IMR-90 (cell line): Measurements from ENCODE around the gene UBL4A. TPM values are rescaled to one million over a fixed set of nuclear protein-coding genes. Genes with fewer than 3 reads are reported as not detected.

ENCODE experiments used
- ATAC-seq: fragments of 200-7000 bp; cut with Tn5 transposase; 2 replicates; pipeline ENCODE4 v1.9.1; 2020; ENCODE audit warnings: low read depth, mild to moderate bottlenecking, moderate library complexity
- BruUV-seq: library from RNA; stranded (reverse); fragments of 400-500 nt; replicated peaks from 2 replicates; lab custom pipeline; 2021; lab: Mats Ljungman, UMichigan
- CTCF ChIA-PET: fragments of 300-600 bp; formaldehyde crosslinking; extraction: SDS; loops from one replicate; lab custom pipeline; 2021; ENCODE audit warnings: antibody characterized with exemption; lab: Yijun Ruan, JAX
- POLR2A ChIA-PET: fragments of 300-600 bp; sonication (Branson Sonifier 250); formaldehyde crosslinking; loops from one replicate; lab custom pipeline; 2022; ENCODE audit warnings: antibody characterized with exemption; ENCODE audit not compliant: unreplicated experiment; lab: Charles Lee
- DNase-seq: peaks from one replicate; pipeline ENCODE4 v3.0.0; 2013
- H2AFZ ChIP-seq: replicated peaks from 2 replicates; pipeline ENCODE3; 2013; ENCODE audit warnings: low read length, mild to moderate bottlenecking; ENCODE audit not compliant: poor library complexity
- H2AK5ac ChIP-seq: 2 replicates; pipeline ENCODE4 v1.6.1; 2013; ENCODE audit warnings: low read depth, low read length, inconsistent platforms
- H2AK9ac ChIP-seq: replicated peaks from 2 replicates; pipeline ENCODE3; 2013; ENCODE audit warnings: mild to moderate bottlenecking, low read depth, low read length, moderate library complexity; ENCODE audit not compliant: poor library complexity
- H2BK120ac ChIP-seq: 2 replicates; pipeline ENCODE4 v1.6.1; 2013; ENCODE audit warnings: low read depth, low read length, inconsistent platforms
- H2BK15ac ChIP-seq: 3 replicates; pipeline ENCODE4 v1.6.1; 2013; ENCODE audit warnings: low read depth, low read length, inconsistent platforms
- H2BK20ac ChIP-seq: 2 replicates; pipeline ENCODE4 v1.6.1; 2013; ENCODE audit warnings: low read depth, mild to moderate bottlenecking, inconsistent platforms, low read length, moderate library complexity
- H2BK5ac ChIP-seq: 2 replicates; pipeline ENCODE4 v1.6.1; 2013; ENCODE audit warnings: mild to moderate bottlenecking, low read depth, low read length, inconsistent platforms; ENCODE audit not compliant: poor library complexity, severe bottlenecking
- H3K14ac ChIP-seq: replicated peaks from 2 replicates; pipeline ENCODE4 v1.6.1; 2013; ENCODE audit warnings: low read depth, low read length, inconsistent platforms
- H3K18ac ChIP-seq: 2 replicates; pipeline ENCODE4 v1.6.1; 2013; ENCODE audit warnings: low read depth, low read length, control low read depth
- H3K23ac ChIP-seq: 2 replicates; pipeline ENCODE4 v1.6.1; 2013; ENCODE audit warnings: low read depth, low read length, inconsistent platforms
- H3K27ac ChIP-seq: 2 replicates; pipeline ENCODE4 v1.5.1; 2013; ENCODE audit warnings: mild to moderate bottlenecking, control low read depth, low read length; ENCODE audit not compliant: insufficient read depth
- H3K27me3 ChIP-seq: 2 replicates; pipeline ENCODE4 v1.6.1; 2013; ENCODE audit warnings: low read length; ENCODE audit not compliant: control insufficient read depth, insufficient read depth
- H3K36me3 ChIP-seq: 2 replicates; pipeline ENCODE4 v1.6.1; 2013; ENCODE audit warnings: low read length, mixed read lengths; ENCODE audit not compliant: control insufficient read depth, insufficient read depth
- H3K4ac ChIP-seq: 2 replicates; pipeline ENCODE4 v1.6.1; 2013; ENCODE audit warnings: low read depth, low read length, inconsistent platforms
- H3K4me1 ChIP-seq: 2 replicates; pipeline ENCODE4 v1.6.1; 2013; ENCODE audit warnings: low read length, mixed read lengths; ENCODE audit not compliant: control insufficient read depth, insufficient read depth
- H3K4me2 ChIP-seq: 2 replicates; pipeline ENCODE4 v1.6.1; 2013; ENCODE audit warnings: low read depth, mild to moderate bottlenecking, control low read depth, low read length, moderate library complexity
- H3K4me3 ChIP-seq: 2 replicates; pipeline ENCODE4 v1.5.1; 2013; ENCODE audit warnings: low read depth, mild to moderate bottlenecking, control low read depth, low read length, moderate library complexity; ENCODE audit not compliant: insufficient read depth
- H3K56ac ChIP-seq: 2 replicates; pipeline ENCODE4 v1.6.1; 2013; ENCODE audit warnings: low read length, inconsistent platforms; ENCODE audit not compliant: insufficient read depth; ENCODE audit errors: extremely low read depth
- H3K79me1 ChIP-seq, 2 experiments: 2 replicates each; pipeline ENCODE4 v1.6.1; 2013; ENCODE audit warnings: low read length in 2 of 2, inconsistent platforms in 1 of 2, low read depth in 1 of 2
- H3K9ac ChIP-seq: 2 replicates; pipeline ENCODE4 v1.6.1; 2013; ENCODE audit warnings: low read depth, low read length, control low read depth
- H3K9me1 ChIP-seq: 2 replicates; pipeline ENCODE4 v1.6.1; 2013; ENCODE audit warnings: low read length, inconsistent platforms; ENCODE audit not compliant: insufficient read depth
- H3K9me3 ChIP-seq: 2 replicates; pipeline ENCODE4 v1.6.1; 2013; ENCODE audit warnings: low read length; ENCODE audit not compliant: control insufficient read depth, insufficient read depth
- H4K20me1 ChIP-seq: 2 replicates; pipeline ENCODE4 v1.6.1; 2013; ENCODE audit warnings: low read length, inconsistent platforms; ENCODE audit not compliant: insufficient read depth
- H4K5ac ChIP-seq: 2 replicates; pipeline ENCODE4 v1.6.1; 2013; ENCODE audit warnings: mild to moderate bottlenecking, low read depth, low read length, control low read depth
- H4K8ac ChIP-seq, 2 experiments: 2 replicates each; pipeline ENCODE4 v1.6.1; 2013; ENCODE audit warnings: low read depth in 2 of 2, low read length in 2 of 2, control low read depth in 1 of 2, inconsistent platforms in 1 of 2
- H4K91ac ChIP-seq: 2 replicates; pipeline ENCODE4 v1.6.1; 2013; ENCODE audit warnings: low read depth, low read length, inconsistent platforms; ENCODE audit not compliant: insufficient read depth
- BHLHE40 ChIP-seq: fragments of 150-350 bp; IDR thresholded peaks from 2 replicates; pipeline ENCODE4 v1.6.1; 2016; ENCODE audit warnings: mild to moderate bottlenecking, low read depth, low read length
- CEBPB ChIP-seq: IDR thresholded peaks from 2 replicates; pipeline ENCODE4 v1.6.1; 2012; ENCODE audit warnings: low read depth, low read length, improper control_type of control experiment
- CHD1 ChIP-seq: IDR thresholded peaks from 2 replicates; pipeline ENCODE4 v1.6.1; 2012; ENCODE audit warnings: low read depth, low read length, improper control_type of control experiment
- CTCF ChIP-seq: conservative IDR thresholded peaks from 2 replicates; pipeline ENCODE4 v1.5.1; 2012; ENCODE audit warnings: mild to moderate bottlenecking, low read depth, low read length, improper control_type of control experiment
- ELK1 ChIP-seq: fragments of 150-350 bp; IDR thresholded peaks from 2 replicates; pipeline ENCODE4 v1.6.1; 2016; ENCODE audit warnings: low read depth, mild to moderate bottlenecking, low read length, moderate library complexity, borderline replicate concordance
- FOS ChIP-seq: fragments of 150-350 bp; IDR thresholded peaks from 2 replicates; pipeline ENCODE4 v1.6.1; 2016; ENCODE audit warnings: low read depth, low read length
- MAFK ChIP-seq: IDR thresholded peaks from 2 replicates; pipeline ENCODE4 v1.6.1; 2012; ENCODE audit warnings: low read depth, low read length, improper control_type of control experiment
- MAZ ChIP-seq: IDR thresholded peaks from 2 replicates; pipeline ENCODE4 v1.6.1; 2012; ENCODE audit warnings: low read depth, mild to moderate bottlenecking, low read length, improper control_type of control experiment, moderate library complexity, borderline replicate concordance
- MXI1 ChIP-seq: IDR thresholded peaks from 2 replicates; pipeline ENCODE4 v1.6.1; 2012; ENCODE audit warnings: low read depth, mild to moderate bottlenecking, low read length, moderate library complexity, borderline replicate concordance
- NFE2L2 ChIP-seq: fragments of 150-350 bp; IDR thresholded peaks from 2 replicates; pipeline ENCODE4 v1.6.1; 2016; ENCODE audit warnings: low read depth, mild to moderate bottlenecking, low read length
- POLR2A ChIP-seq: IDR thresholded peaks from 2 replicates; pipeline ENCODE4 v1.6.1; 2012; ENCODE audit warnings: mild to moderate bottlenecking, low read depth, low read length
- RAD21 ChIP-seq: IDR thresholded peaks from 2 replicates; pipeline ENCODE4 v1.6.1; 2012; ENCODE audit warnings: low read length, improper control_type of control experiment
- RCOR1 ChIP-seq: IDR thresholded peaks from 2 replicates; pipeline ENCODE4 v1.6.1; 2012; ENCODE audit warnings: mild to moderate bottlenecking, low read length, improper control_type of control experiment; ENCODE audit not compliant: insufficient replicate concordance
- RFX5 ChIP-seq: IDR thresholded peaks from 2 replicates; pipeline ENCODE4 v1.8.0; 2012; ENCODE audit warnings: low read depth, mild to moderate bottlenecking, low read length, moderate library complexity
- SMC3 ChIP-seq: fragments of 150-350 bp; IDR thresholded peaks from 2 replicates; pipeline ENCODE4 v1.6.1; 2016; ENCODE audit warnings: low read depth, mild to moderate bottlenecking, antibody characterized with exemption, low read length, moderate library complexity
- USF2 ChIP-seq: fragments of 150-350 bp; IDR thresholded peaks from 2 replicates; pipeline ENCODE4 v1.6.1; 2017; ENCODE audit warnings: mild to moderate bottlenecking, antibody characterized with exemption, low read length, low read depth
- WGBS, 2 experiments: methylation state at CpG; one replicate each; pipeline versions ENCODE4 v1.1.5 to v1.1.7; 2013; ENCODE audit warnings: missing lambda C conversion rate in 2 of 2; ENCODE audit not compliant: insufficient read length in 1 of 2; ENCODE audit errors: extremely low coverage in 2 of 2; 5-methylcytosine and 5-hydroxymethylcytosine counted together
- dilution Hi-C: fragments of 300-500 bp; cut with HindIII; formaldehyde crosslinking; loops from one replicate; pipeline ENCODE4 v1.14.3; 2018; ENCODE audit warnings: low sequenced_read_pairs; ENCODE audit not compliant: unreplicated experiment
- in situ Hi-C: fragments of 300-500 bp; cut with MboI; formaldehyde crosslinking; loops from 3 replicates; pipeline ENCODE4 v1.14.3; 2019; ENCODE audit warnings: low sequenced_read_pairs, inconsistent platforms, mixed read lengths
- intact Hi-C: fragments of 100-400 bp; cut with micrococcal nuclease; formaldehyde crosslinking; loops from 2 replicates; pipeline ENCODE4 v1.10.0; 2022
- polyA plus RNA-seq, 3 experiments: library from polyadenylated mRNA; depleted of rRNA; stranded (reverse); fragments of >200 nt; gene quantifications; 2 replicates each; pipeline ENCODE4 v1.2.3, GENCODE V29; 2012; ENCODE audit warnings: low replicate concordance in 1 of 3
- total RNA-seq: library from RNA; depleted of rRNA; stranded (reverse); fragments of >200 nt; gene quantifications from 2 replicates; pipeline ENCODE4 v1.2.3, GENCODE V29; 2012

The UBL4A gene
- total and polyA plus RNA-seq, 2 of the 4 experiments (the other 2 are of a cell fraction), result 24.6 to 28.3 TPM

- H3K23ac ChIP-seq, result no peak overlapping the region
- BruUV-seq, result no TSS peak
- no peak overlapping the region for H2BK15ac ChIP-seq
- H2BK120ac ChIP-seq, result no peak overlapping the region
- H2AK9ac ChIP-seq, result no peak overlapping the region
- H2AK5ac ChIP-seq, result no peak overlapping the region
- no peak overlapping the region for H3K9ac ChIP-seq
- no peaks in the 10 kb centered on the region for H3K9me3 ChIP-seq
- H4K91ac ChIP-seq, result no peak overlapping the region
- H3K79me1 ChIP-seq, result peaks cover 3 to 15% of the 10 kb centered on the region in 2 experiments; a peak in 3 of 4 replicates
- H4K8ac ChIP-seq, result no peak overlapping the region
- no peak for TF ChIP-seq ELK1
- no peak for TF ChIP-seq SMC3
- TF ChIP-seq MAFK, result no peak
- no peak for TF ChIP-seq MXI1
- TF ChIP-seq RFX5, result no peak
- no peak for TF ChIP-seq RCOR1
- TF ChIP-seq CHD1, result no peak
- TF ChIP-seq POLR2A, result no peak
- TF ChIP-seq CEBPB, result no peak
- no peak for TF ChIP-seq BHLHE40
- no peak for TF ChIP-seq MAZ
- no peak for TF ChIP-seq CTCF
- no peak for TF ChIP-seq NFE2L2
- no peak for TF ChIP-seq RAD21
- TF ChIP-seq USF2, result no peak
- no peak for TF ChIP-seq FOS
- dilution Hi-C loops, result no loop called here
- ChIA-PET CTCF (no interaction called here), POLR2A (no interaction called here)
- intact Hi-C loops, result no loop called here
- in situ Hi-C loops, result no loop called here
- H3K56ac ChIP-seq, result no peak overlapping the region
- H2AFZ ChIP-seq, result no peak overlapping the region
- H3K4me2 ChIP-seq, result no peak overlapping the region
- peaks cover 2% of the 10 kb centered on the region; the same call in 1 of the 2 replicates for H3K4me1 ChIP-seq
- ATAC-seq (no peak), DNase-seq (no peak)
- no peak overlapping the region for H4K5ac ChIP-seq
- H3K9me1 ChIP-seq, result no peaks in the 10 kb centered on the region
- WGBS, 2 experiments, result no CpG with 5 or more reads among the region's 5 CpGs
- no peak overlapping the region for H3K27ac ChIP-seq
- peaks cover 12% of the 10 kb centered on the region; the same call in 1 of the 2 replicates for H3K36me3 ChIP-seq
- H4K20me1 ChIP-seq, result peaks cover 4% of the 10 kb centered on the region
- H2BK5ac ChIP-seq, result no peak overlapping the region
- H3K18ac ChIP-seq, result no peak overlapping the region
- no peak overlapping the region for H3K14ac ChIP-seq
- no peak overlapping the region for H2BK20ac ChIP-seq
- H3K27me3 ChIP-seq, result no peaks in the 10 kb centered on the region
- no peak overlapping the region for H3K4ac ChIP-seq
- no peak overlapping the region for H3K4me3 ChIP-seq
Observed at GRCh38 chrX:154481195-154481594, 5.2 kb downstream of the UBL4A start.
